Caco-2 (cell line): ENCODE measurements around the gene FAM236A. TPM values are rescaled to one million over a fixed set of nuclear protein-coding genes. Genes with fewer than 3 reads are reported as not detected.
"Not testable (repeated sequence)": the region's sequence is repeated elsewhere in the genome, so short reads cannot be mapped to it uniquely, and the experiment has no call there.

ENCODE experiments used
- BruUV-seq: library from RNA; stranded (reverse); fragments of 400-500 nt; replicated peaks from 2 replicates; lab custom pipeline; 2021; lab: Mats Ljungman, UMichigan
- CTCF ChIA-PET: fragments of 300-600 bp; sonication (Branson Sonifier 250); formaldehyde crosslinking; loops from one replicate; lab custom pipeline; 2022; ENCODE audit warnings: antibody characterized with exemption; lab: Charles Lee
- POLR2A ChIA-PET: fragments of 300-600 bp; sonication (Branson Sonifier 250); formaldehyde crosslinking; loops from one replicate; lab custom pipeline; 2022; ENCODE audit warnings: antibody characterized with exemption; lab: Charles Lee
- DNase-seq, 2 experiments: peaks; one replicate each; pipeline versions ENCODE4 v3.0.0 to v3.0.0-alpha.2; 2020 to 2022
- H3K27me3 ChIP-seq: replicated peaks from 2 replicates; pipeline ENCODE4 v1.6.0; 2011; ENCODE audit warnings: low read length; ENCODE audit not compliant: control insufficient read depth, insufficient read depth
- H3K36me3 ChIP-seq: 2 replicates; pipeline ENCODE4 v1.5.1; 2011; ENCODE audit warnings: low read length; ENCODE audit not compliant: control insufficient read depth, insufficient read depth
- H3K4me1 ChIP-seq: fragments of 250-450 bp; sonication (Bioruptor Pico); 2 replicates; pipeline ENCODE4 v1.5.1; 2020; ENCODE audit warnings: mild to moderate bottlenecking
- H3K4me3 ChIP-seq: 2 replicates; pipeline ENCODE4 v1.5.1; 2011; ENCODE audit warnings: low read depth, mild to moderate bottlenecking, control low read depth, low read length
- H3K9me3 ChIP-seq: fragments of 250-450 bp; sonication (Bioruptor Pico); 2 replicates; pipeline ENCODE4 v1.5.1; 2020; ENCODE audit warnings: mild to moderate bottlenecking, moderate library complexity
- H3K27ac Mint-ChIP-seq: one replicate; pipeline ENCODE4 v1.8.0; 2022; ENCODE audit warnings: mixed read lengths; ENCODE audit not compliant: unreplicated experiment
- H3K27me3 Mint-ChIP-seq: one replicate; pipeline ENCODE4 v1.8.0; 2022; ENCODE audit warnings: mixed read lengths; ENCODE audit not compliant: insufficient read depth, unreplicated experiment
- H3K36me3 Mint-ChIP-seq: one replicate; pipeline ENCODE4 v1.8.0; 2022; ENCODE audit warnings: mild to moderate bottlenecking, mixed read lengths; ENCODE audit not compliant: insufficient read depth, unreplicated experiment
- H3K4me1 Mint-ChIP-seq: one replicate; pipeline ENCODE4 v1.8.0; 2022; ENCODE audit warnings: low read depth, mixed read lengths; ENCODE audit not compliant: unreplicated experiment
- H3K4me3 Mint-ChIP-seq: one replicate; pipeline ENCODE4 v1.8.0; 2022; ENCODE audit warnings: mild to moderate bottlenecking, moderate library complexity, mixed read lengths; ENCODE audit not compliant: unreplicated experiment
- H3K9me3 Mint-ChIP-seq: one replicate; pipeline ENCODE4 v1.8.0; 2022; ENCODE audit warnings: mixed read lengths; ENCODE audit not compliant: unreplicated experiment
- intact Hi-C: fragments of 100-400 bp; cut with micrococcal nuclease; formaldehyde crosslinking; loops from one replicate; pipeline ENCODE4 v1.10.0; 2022; ENCODE audit not compliant: unreplicated experiment
- total RNA-seq: library from RNA; stranded (reverse); gene quantifications from 2 replicates; pipeline ENCODE4 v1.2.3, GENCODE V29; 2022

Gene FAM236A
- total RNA-seq, 1 experiment from 2014 or later, result not detected

DNA sequence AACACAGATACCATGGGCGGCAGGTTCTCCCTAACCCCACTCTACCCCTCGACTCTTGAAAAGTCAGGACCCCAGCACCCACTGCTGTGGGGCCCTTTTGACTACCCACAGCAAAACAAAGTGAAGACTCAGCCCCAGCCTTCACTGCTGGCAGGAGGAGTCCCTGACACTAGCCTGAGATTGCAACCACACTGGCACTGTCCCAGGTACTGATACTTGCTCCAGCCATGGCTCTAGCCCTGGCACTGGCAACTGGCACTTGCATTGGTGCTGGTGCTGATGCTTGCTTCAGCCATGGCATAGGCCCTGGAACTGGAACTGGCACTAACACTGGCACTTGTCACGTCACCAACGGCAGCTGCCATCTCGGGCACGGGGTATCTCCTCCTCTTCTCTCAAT is 4.3 kb downstream of the FAM236A start:
- H3K27me3 ChIP-seq, POLR2A ChIA-PET, H3K36me3 Mint-ChIP-seq, H3K4me1 ChIP-seq, H3K9me3 ChIP-seq, H3K4me3 Mint-ChIP-seq, intact Hi-C loops, H3K4me1 Mint-ChIP-seq, DNase-seq, H3K4me3 ChIP-seq, BruUV-seq, H3K27ac Mint-ChIP-seq, H3K36me3 ChIP-seq, CTCF ChIA-PET, H3K27me3 Mint-ChIP-seq, H3K9me3 Mint-ChIP-seq: not testable (repeated sequence)

DNA sequence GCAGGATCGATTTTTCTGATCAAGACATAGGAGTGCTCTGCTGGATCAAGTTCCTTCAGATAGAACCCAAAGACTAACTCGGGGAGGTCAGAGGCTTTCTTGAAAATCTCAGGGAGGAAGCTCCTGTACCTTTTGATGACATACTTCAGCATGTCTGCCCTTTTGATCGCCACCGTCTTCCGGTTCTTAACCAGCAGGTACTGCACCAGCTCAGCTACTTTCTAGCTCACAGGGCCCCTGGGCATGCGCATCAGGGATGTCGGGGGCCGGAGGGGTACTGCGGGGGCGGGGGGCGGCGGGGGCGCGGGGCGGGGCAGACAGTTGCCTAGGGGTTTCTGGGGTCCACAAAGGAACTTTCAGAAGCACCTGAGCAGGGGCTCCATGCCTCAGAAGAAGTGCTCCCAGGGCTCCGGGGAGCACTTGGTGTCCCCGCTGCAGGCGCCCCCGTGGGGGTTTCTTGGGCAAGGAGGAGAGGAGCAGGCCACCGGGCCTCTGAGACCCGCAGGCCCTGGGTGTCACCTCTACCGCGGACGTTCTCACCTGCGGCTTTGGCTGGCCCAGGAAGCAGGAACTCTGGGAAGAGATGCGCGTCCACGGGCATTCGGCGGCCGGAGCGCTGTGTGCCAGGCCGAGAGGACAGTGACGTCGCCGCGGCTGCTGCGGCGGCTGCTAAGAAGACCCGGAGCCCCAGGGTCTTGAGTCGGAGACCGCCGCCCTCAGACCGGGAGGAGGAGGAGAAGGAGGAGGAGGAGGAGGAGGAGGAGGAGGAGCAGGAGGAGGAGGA is 5.2 kb downstream of the FAM236A start:
- intact Hi-C loops, DNase-seq, H3K27me3 ChIP-seq, H3K4me1 ChIP-seq, H3K9me3 Mint-ChIP-seq, H3K36me3 ChIP-seq, BruUV-seq, CTCF ChIA-PET, H3K4me1 Mint-ChIP-seq, H3K4me3 Mint-ChIP-seq, POLR2A ChIA-PET, H3K27me3 Mint-ChIP-seq, H3K36me3 Mint-ChIP-seq, H3K4me3 ChIP-seq, H3K27ac Mint-ChIP-seq, H3K9me3 ChIP-seq: not testable (repeated sequence)

DNA sequence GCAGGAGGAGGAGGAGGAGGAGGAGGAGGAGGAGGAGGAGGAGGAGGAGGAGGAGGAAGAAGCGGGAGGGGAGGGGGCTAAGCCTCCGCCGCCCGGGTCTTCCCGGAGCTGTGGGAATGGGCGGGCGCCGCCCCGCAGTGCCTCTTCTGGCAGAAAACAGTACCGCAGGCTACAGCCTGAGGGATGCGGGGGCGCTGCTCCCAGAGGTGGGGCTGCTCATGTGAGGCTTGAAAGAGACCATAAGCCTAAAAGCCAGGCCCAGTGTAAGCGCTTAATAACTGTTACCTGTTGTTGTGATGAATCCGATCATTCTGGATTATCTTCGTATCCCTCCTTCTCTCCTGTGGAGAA is 5.8 kb downstream of the FAM236A start, which contains the start of gene DMRTC1:
Gene DMRTC1, minus strand, starts transcription at position 19 of the 351 bp plus-strand sequence. CDS start 68,143 bp downstream, outside the sequence.
- H3K4me1 ChIP-seq, H3K27me3 Mint-ChIP-seq, H3K36me3 Mint-ChIP-seq, H3K27ac Mint-ChIP-seq, BruUV-seq, H3K4me1 Mint-ChIP-seq, H3K27me3 ChIP-seq, H3K36me3 ChIP-seq, H3K9me3 ChIP-seq, DNase-seq, H3K4me3 ChIP-seq, POLR2A ChIA-PET, H3K4me3 Mint-ChIP-seq, CTCF ChIA-PET, H3K9me3 Mint-ChIP-seq, intact Hi-C loops: not testable (repeated sequence)

DNA sequence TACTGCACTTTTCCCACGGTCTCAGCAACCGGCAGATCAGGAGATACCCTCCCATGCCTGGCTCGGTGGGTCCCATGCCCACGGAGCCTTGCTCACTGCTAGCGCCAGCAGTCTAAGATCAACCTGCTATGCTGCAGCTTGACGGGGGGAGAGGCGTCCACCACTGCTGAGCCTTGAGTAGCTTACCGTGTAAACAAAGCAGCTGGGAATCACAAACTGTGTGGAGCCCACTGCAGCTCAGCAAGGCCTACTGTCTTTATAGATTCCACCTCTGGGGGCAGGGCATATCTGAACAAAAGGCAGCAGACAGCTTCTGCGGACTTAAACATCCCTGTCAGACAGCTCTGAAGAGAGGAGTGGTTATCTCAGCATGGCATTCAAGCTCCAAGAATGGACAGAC is 22.0 kb downstream of the FAM236A start:
- H3K4me1 Mint-ChIP-seq, H3K27me3 Mint-ChIP-seq, BruUV-seq, intact Hi-C loops, H3K36me3 ChIP-seq, H3K36me3 Mint-ChIP-seq, H3K9me3 ChIP-seq, H3K9me3 Mint-ChIP-seq, POLR2A ChIA-PET, DNase-seq, CTCF ChIA-PET, H3K27me3 ChIP-seq, H3K4me1 ChIP-seq, H3K4me3 ChIP-seq, H3K27ac Mint-ChIP-seq, H3K4me3 Mint-ChIP-seq: not testable (repeated sequence)

DNA sequence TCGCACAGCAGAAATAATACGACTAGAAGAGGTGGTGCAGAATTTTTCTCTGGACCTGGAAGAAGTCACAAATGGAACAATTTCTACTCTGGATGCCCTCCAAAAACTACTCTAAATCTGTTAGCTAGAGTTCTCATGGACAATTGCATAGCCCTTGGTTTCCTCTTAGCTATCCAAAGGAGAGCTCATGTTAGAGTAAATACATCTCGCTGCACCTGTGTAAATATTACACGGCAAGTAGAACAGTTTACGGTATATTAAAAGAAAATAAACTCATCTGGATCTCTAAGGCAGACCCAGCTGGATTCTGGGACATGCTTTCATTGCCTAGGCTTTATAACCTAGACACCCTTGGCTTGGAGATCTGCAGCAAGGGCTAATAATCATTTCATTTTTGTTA is 33.9 kb downstream of the FAM236A start:
- H3K36me3 Mint-ChIP-seq, intact Hi-C loops, H3K4me3 ChIP-seq, DNase-seq, H3K27me3 ChIP-seq, H3K4me1 ChIP-seq, H3K36me3 ChIP-seq, POLR2A ChIA-PET, H3K9me3 Mint-ChIP-seq, BruUV-seq, H3K9me3 ChIP-seq, H3K4me3 Mint-ChIP-seq, H3K4me1 Mint-ChIP-seq, H3K27me3 Mint-ChIP-seq, H3K27ac Mint-ChIP-seq, CTCF ChIA-PET: not testable (repeated sequence)

DNA sequence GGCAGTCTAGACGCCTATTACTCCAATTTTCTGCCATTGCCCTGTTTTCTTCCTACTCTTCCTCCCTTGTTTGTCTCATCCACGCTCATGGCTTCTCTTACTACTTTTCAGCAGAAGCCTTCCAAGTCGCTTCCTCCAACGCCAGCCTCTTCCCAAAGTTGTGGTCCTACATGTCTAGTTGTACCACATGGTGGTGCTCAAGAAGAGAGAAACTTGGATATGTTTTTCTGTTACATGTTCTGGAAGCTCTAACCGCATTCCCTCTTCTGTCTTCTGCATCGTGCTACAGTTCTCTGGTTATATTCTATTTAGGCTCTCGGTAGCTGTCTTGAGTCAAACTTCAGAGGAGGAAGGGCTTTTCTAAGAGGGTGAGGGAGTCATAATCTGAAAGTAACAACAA is 36.9 kb downstream of the FAM236A start:
- DNase-seq, H3K4me3 ChIP-seq, CTCF ChIA-PET, H3K9me3 Mint-ChIP-seq, H3K27me3 Mint-ChIP-seq, H3K4me1 ChIP-seq, H3K4me1 Mint-ChIP-seq, POLR2A ChIA-PET, BruUV-seq, H3K27me3 ChIP-seq, H3K9me3 ChIP-seq, intact Hi-C loops, H3K36me3 Mint-ChIP-seq, H3K4me3 Mint-ChIP-seq, H3K36me3 ChIP-seq, H3K27ac Mint-ChIP-seq: not testable (repeated sequence)

DNA sequence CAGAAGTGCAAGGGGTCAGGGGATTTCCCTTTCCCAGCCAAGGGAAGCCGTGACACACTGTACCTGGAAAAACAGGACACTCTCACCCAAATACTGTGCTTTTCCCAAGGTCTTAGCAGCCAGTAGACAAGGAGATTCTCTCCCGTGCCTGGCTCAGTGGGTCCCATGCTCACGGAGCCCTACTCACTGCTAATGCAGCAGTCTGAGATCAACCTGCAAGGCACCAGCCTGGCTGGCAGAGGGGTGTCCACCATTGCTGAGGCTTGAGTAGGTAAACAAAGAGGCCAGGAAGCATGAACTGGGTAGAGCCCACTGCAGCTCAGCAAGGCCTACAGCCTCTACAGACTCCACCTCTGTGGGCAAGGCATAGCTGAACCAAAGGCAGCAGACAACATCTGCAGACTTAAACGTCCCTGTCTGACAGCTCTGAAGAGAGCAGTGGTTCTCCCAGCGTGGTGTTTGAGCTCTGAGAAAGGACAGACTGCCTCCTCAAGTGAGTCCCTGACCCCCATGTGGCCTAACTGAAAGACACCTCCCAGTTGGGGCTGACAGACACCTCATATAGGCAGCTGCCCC is 43.0 kb downstream of the FAM236A start:
- CTCF ChIA-PET, DNase-seq: not testable (repeated sequence)

More for the DNA sequence above, 43.0 kb downstream of the FAM236A start:
- H3K27me3 ChIP-seq, H3K36me3 Mint-ChIP-seq, H3K27ac Mint-ChIP-seq, H3K4me1 ChIP-seq, H3K9me3 ChIP-seq, H3K9me3 Mint-ChIP-seq, H3K4me3 Mint-ChIP-seq, POLR2A ChIA-PET, H3K36me3 ChIP-seq, H3K4me3 ChIP-seq, BruUV-seq, intact Hi-C loops, H3K27me3 Mint-ChIP-seq, H3K4me1 Mint-ChIP-seq: not testable (repeated sequence)
